Mesenchymal stem cell (in vitro differentiated cells and primary cell): Measurements from ENCODE around the gene SDK2.

Experiments
- DNase-seq: peaks from one replicate; pipeline ENCODE4 v3.0.0-alpha.2; 2013
- H2AFZ ChIP-seq: one replicate; pipeline ENCODE4 v1.6.1; 2013; ENCODE audit warnings: low read depth, mild to moderate bottlenecking, control low read depth, inconsistent platforms, low read length, moderate library complexity
- H2AK5ac ChIP-seq: 2 replicates; pipeline ENCODE4 v1.6.1; 2013; ENCODE audit warnings: low read length, moderate library complexity, mild to moderate bottlenecking, inconsistent platforms; ENCODE audit not compliant: severe bottlenecking
- H2BK120ac ChIP-seq: one replicate; pipeline ENCODE4 v1.6.1; 2013; ENCODE audit warnings: low read depth, mild to moderate bottlenecking, inconsistent platforms, low read length, moderate library complexity
- H2BK12ac ChIP-seq, 2 experiments: one replicate each; pipeline ENCODE4 v1.6.1; 2013; ENCODE audit warnings: inconsistent platforms in 2 of 2, low read length in 2 of 2, mild to moderate bottlenecking in 2 of 2, moderate library complexity in 2 of 2, control low read depth in 1 of 2
- H2BK15ac ChIP-seq: one replicate; pipeline ENCODE4 v1.6.1; 2013; ENCODE audit warnings: mild to moderate bottlenecking, low read depth, inconsistent platforms; ENCODE audit not compliant: poor library complexity, severe bottlenecking
- H2BK5ac ChIP-seq: 2 replicates; pipeline ENCODE4 v1.6.1; 2013; ENCODE audit warnings: low read depth, mild to moderate bottlenecking, low read length, control low read depth, inconsistent platforms; ENCODE audit not compliant: poor library complexity, severe bottlenecking
- H3K14ac ChIP-seq, 2 experiments: one replicate each; pipeline ENCODE4 v1.6.1; 2013; ENCODE audit warnings: inconsistent platforms in 2 of 2, low read length in 2 of 2, control low read depth in 1 of 2, mild to moderate bottlenecking in 1 of 2, moderate library complexity in 1 of 2
- H3K18ac ChIP-seq, 2 experiments: one replicate each; pipeline ENCODE4 v1.6.1; 2013; ENCODE audit warnings: inconsistent platforms in 2 of 2, low read length in 2 of 2, control low read depth in 1 of 2, low read depth in 1 of 2, mild to moderate bottlenecking in 1 of 2
- H3K23ac ChIP-seq, 2 experiments: one replicate each; pipeline ENCODE4 v1.6.1; 2013; ENCODE audit warnings: inconsistent platforms in 2 of 2, low read length in 2 of 2, mild to moderate bottlenecking in 2 of 2, moderate library complexity in 2 of 2, control low read depth in 1 of 2
- H3K27ac ChIP-seq: 2 replicates; pipeline ENCODE4 v1.5.1; 2013; ENCODE audit warnings: mild to moderate bottlenecking, moderate library complexity, low read length, control low read depth, inconsistent platforms; ENCODE audit not compliant: poor library complexity, severe bottlenecking
- H3K27me3 ChIP-seq, 2 experiments: 2 replicates each; pipeline versions ENCODE4 v1.6.1 to v1.7.0; 2013; ENCODE audit warnings: low read length in 2 of 2, mild to moderate bottlenecking in 2 of 2, moderate library complexity in 2 of 2, control low read depth in 1 of 2, inconsistent platforms in 1 of 2; ENCODE audit not compliant: control insufficient read depth in 1 of 2, insufficient read depth in 1 of 2
- H3K36me3 ChIP-seq, 2 experiments: 2 replicates each; pipeline versions ENCODE4 v1.6.1 to v1.7.0; 2013; ENCODE audit warnings: low read length in 2 of 2, control low read depth in 1 of 2, inconsistent platforms in 1 of 2, low read depth in 1 of 2, mild to moderate bottlenecking in 1 of 2; ENCODE audit not compliant: insufficient read depth in 2 of 2, control insufficient read depth in 1 of 2
- H3K4ac ChIP-seq, 2 experiments: one replicate each; pipeline ENCODE4 v1.6.1; 2013; ENCODE audit warnings: inconsistent platforms in 2 of 2, low read length in 2 of 2, mild to moderate bottlenecking in 2 of 2, moderate library complexity in 2 of 2, control low read depth in 1 of 2, low read depth in 1 of 2
- H3K4me1 ChIP-seq: 2 replicates; pipeline ENCODE4 v1.6.1; 2013; ENCODE audit warnings: low read depth, low read length, control low read depth; ENCODE audit not compliant: control insufficient read depth, insufficient read depth
- H3K4me2 ChIP-seq: 2 replicates; pipeline ENCODE4 v1.6.1; 2013; ENCODE audit warnings: low read length, mild to moderate bottlenecking, inconsistent platforms; ENCODE audit not compliant: poor library complexity, severe bottlenecking
- H3K4me3 ChIP-seq, 2 experiments: 2 replicates each; pipeline versions ENCODE4 v1.5.1 to v1.7.0; 2013; ENCODE audit warnings: low read length in 2 of 2, mild to moderate bottlenecking in 2 of 2, control low read depth in 1 of 2, low read depth in 1 of 2; ENCODE audit not compliant: insufficient read depth in 1 of 2
- H3K79me1 ChIP-seq: replicated peaks from 2 replicates; pipeline ENCODE4 v1.6.1; 2013; ENCODE audit warnings: mild to moderate bottlenecking, control low read depth, low read length, inconsistent platforms; ENCODE audit not compliant: poor library complexity, severe bottlenecking
- H3K9ac ChIP-seq: 2 replicates; pipeline ENCODE4 v1.7.0; 2013; ENCODE audit warnings: mild to moderate bottlenecking, low read length, moderate library complexity
- H3K9me3 ChIP-seq: 2 replicates; pipeline ENCODE4 v1.7.0; 2013; ENCODE audit warnings: mild to moderate bottlenecking, low read length; ENCODE audit not compliant: control insufficient read depth
- H4K8ac ChIP-seq: one replicate; pipeline ENCODE4 v1.6.1; 2013; ENCODE audit warnings: inconsistent platforms, mild to moderate bottlenecking, low read length, moderate library complexity
- H4K91ac ChIP-seq: one replicate; pipeline ENCODE4 v1.6.1; 2013; ENCODE audit warnings: mild to moderate bottlenecking, low read length, inconsistent platforms
- WGBS: methylation state at CpG from one replicate; pipeline ENCODE4 v1.1.7; 2013; ENCODE audit warnings: mixed read lengths; 5-methylcytosine and 5-hydroxymethylcytosine counted together

Gene SDK2

GRCh38 chr17:73541561-73541981 is 102.7 kb downstream of the SDK2 start:
- Histone ChIP-seq H2BK5ac (no peak overlapping the region), H3K4me2 (no peak overlapping the region), H3K14ac (no peak overlapping the region), H2AK5ac (no peak overlapping the region), H3K9me3 (no peaks in the 10 kb centered on the region), H3K79me1 (no peaks in the 10 kb centered on the region), H4K91ac (no peak overlapping the region), H2BK120ac (no peak overlapping the region), H3K27ac (no peak overlapping the region), H3K9ac (no peak overlapping the region), H2BK15ac (no peak overlapping the region), H3K27me3 (peaks cover 22 to 51% of the 10 kb centered on the region in 2 experiments), H3K4me3 (no peak overlapping the region), H4K8ac (no peak overlapping the region), H3K36me3 (no peaks in the 10 kb centered on the region), H3K18ac (no peak overlapping the region), H2BK12ac (no peak overlapping the region), H3K4me1 (no peaks in the 10 kb centered on the region), H3K4ac (no peak overlapping the region), H2AFZ (no peak overlapping the region), H3K23ac (no peak overlapping the region)
- WGBS, result 87% methylated on average over 16 of the region's 16 CpGs
- no peak for DNase-seq

DNA sequence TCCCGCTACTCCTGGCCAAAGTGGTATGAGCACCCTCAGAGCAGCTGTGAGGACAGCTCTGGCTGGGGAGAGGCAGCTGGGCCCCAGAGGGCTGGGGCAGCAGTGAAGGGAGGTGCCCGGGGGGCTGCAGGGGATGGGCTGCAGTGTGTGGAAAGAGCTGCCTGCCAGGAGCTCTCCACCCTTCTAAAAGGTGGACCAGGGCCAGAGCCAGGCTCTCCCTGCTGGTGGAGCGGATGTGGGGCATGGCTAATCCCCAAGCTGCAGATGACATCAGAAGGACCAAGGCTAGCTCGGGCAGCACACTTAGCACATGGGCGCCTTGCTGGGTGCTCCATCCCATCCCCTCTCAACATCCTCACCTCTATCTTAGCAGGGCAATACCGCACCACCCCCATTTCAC is 103.1 kb downstream of the SDK2 start:
- no peak overlapping the region for H2AK5ac ChIP-seq

GRCh38 chr17:73539166-73539565 is 105.1 kb downstream of the SDK2 start:
- Histone ChIP-seq H3K27ac (no peak overlapping the region), H3K4me3 (no peak overlapping the region), H2BK12ac (no peak overlapping the region), H2AK5ac (no peak overlapping the region), H4K91ac (no peak overlapping the region), H2BK120ac (no peak overlapping the region), H3K36me3 (no peaks in the 10 kb centered on the region), H4K8ac (no peak overlapping the region), H3K4ac (no peak overlapping the region), H2BK15ac (no peak overlapping the region), H3K27me3 (peaks cover 22 to 47% of the 10 kb centered on the region in 2 experiments), H3K18ac (no peak overlapping the region), H2AFZ (no peak overlapping the region), H2BK5ac (no peak overlapping the region), H3K4me1 (no peaks in the 10 kb centered on the region), H3K9ac (no peak overlapping the region), H3K14ac (no peak overlapping the region), H3K9me3 (no peaks in the 10 kb centered on the region), H3K79me1 (no peaks in the 10 kb centered on the region), H3K4me2 (no peak overlapping the region), H3K23ac (no peak overlapping the region)
- WGBS, result 21% methylated on average over 9 of the region's 9 CpGs
- no peak for DNase-seq

More for the DNA sequence above, 103.1 kb downstream of the SDK2 start:
- Histone ChIP-seq H3K36me3 (no peaks in the 10 kb centered on the region), H2BK15ac (no peak overlapping the region), H3K27me3 (peaks cover 22 to 50% of the 10 kb centered on the region in 2 experiments), H3K23ac (no peak overlapping the region), H3K4me1 (no peaks in the 10 kb centered on the region), H3K14ac (no peak overlapping the region), H2BK5ac (no peak overlapping the region), H2AFZ (no peak overlapping the region), H3K9me3 (no peaks in the 10 kb centered on the region), H2BK12ac (no peak overlapping the region), H3K18ac (no peak overlapping the region), H3K4me2 (no peak overlapping the region), H3K9ac (no peak overlapping the region), H3K4ac (no peak overlapping the region), H2BK120ac (no peak overlapping the region), H3K4me3 (no peak overlapping the region), H3K27ac (no peak overlapping the region), H3K79me1 (no peaks in the 10 kb centered on the region), H4K8ac (no peak overlapping the region), H4K91ac (no peak overlapping the region)
- 84% methylated on average over 6 of the region's 6 CpGs for WGBS
- no peak for DNase-seq

DNA sequence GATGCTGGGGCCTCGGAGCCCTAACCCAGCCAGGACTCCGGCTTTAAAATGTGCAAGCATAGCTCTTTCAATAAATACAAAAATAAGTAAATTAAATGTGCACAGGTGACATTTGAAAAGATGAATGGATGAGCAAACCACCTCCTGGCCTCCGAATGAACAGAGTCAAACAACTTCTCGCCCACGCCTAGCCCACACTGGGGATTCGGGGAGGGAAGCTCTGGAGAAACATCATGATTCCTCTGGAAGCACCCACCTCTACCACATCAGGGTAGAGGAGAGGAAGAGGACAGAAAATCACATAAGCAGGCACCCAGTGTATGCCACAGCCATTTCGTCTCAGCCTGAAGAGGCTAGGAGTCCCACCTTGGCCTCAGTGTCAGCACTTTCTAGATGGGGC is 105.8 kb downstream of the SDK2 start:
- H4K8ac ChIP-seq, result no peak overlapping the region
- no peak overlapping the region for H3K23ac ChIP-seq
- no peak overlapping the region for H2BK15ac ChIP-seq
- peaks cover 17 to 43% of the 10 kb centered on the region in 2 experiments for H3K27me3 ChIP-seq
- DNase-seq, result no peak
- no peak overlapping the region for H3K18ac ChIP-seq
- no peaks in the 10 kb centered on the region for H3K79me1 ChIP-seq
- no peak overlapping the region for H2AFZ ChIP-seq
- H3K4ac ChIP-seq, result no peak overlapping the region
- no peaks in the 10 kb centered on the region for H3K36me3 ChIP-seq
- no peaks in the 10 kb centered on the region for H3K4me1 ChIP-seq
- no peak overlapping the region for H3K9ac ChIP-seq
- H3K14ac ChIP-seq, result no peak overlapping the region
- H2AK5ac ChIP-seq, result no peak overlapping the region
- WGBS, result 79% methylated on average over 5 of the region's 7 CpGs
- no peak overlapping the region for H3K27ac ChIP-seq
- no peak overlapping the region for H3K4me3 ChIP-seq
- H3K4me2 ChIP-seq, result no peak overlapping the region
- H2BK12ac ChIP-seq, result no peak overlapping the region
- no peak overlapping the region for H2BK5ac ChIP-seq
- no peaks in the 10 kb centered on the region for H3K9me3 ChIP-seq
- no peak overlapping the region for H2BK120ac ChIP-seq
- H4K91ac ChIP-seq, result no peak overlapping the region
